HG03097 (cell line): ENCODE data around the gene PEA15.

Source experiments
- ATAC-seq: cut with Tn5 transposase; IDR thresholded peaks from one replicate; pipeline ENCODE4 v1.9.1; 2021; ENCODE audit not compliant: unreplicated experiment, low FRiP score

PEA15 gene

DNA sequence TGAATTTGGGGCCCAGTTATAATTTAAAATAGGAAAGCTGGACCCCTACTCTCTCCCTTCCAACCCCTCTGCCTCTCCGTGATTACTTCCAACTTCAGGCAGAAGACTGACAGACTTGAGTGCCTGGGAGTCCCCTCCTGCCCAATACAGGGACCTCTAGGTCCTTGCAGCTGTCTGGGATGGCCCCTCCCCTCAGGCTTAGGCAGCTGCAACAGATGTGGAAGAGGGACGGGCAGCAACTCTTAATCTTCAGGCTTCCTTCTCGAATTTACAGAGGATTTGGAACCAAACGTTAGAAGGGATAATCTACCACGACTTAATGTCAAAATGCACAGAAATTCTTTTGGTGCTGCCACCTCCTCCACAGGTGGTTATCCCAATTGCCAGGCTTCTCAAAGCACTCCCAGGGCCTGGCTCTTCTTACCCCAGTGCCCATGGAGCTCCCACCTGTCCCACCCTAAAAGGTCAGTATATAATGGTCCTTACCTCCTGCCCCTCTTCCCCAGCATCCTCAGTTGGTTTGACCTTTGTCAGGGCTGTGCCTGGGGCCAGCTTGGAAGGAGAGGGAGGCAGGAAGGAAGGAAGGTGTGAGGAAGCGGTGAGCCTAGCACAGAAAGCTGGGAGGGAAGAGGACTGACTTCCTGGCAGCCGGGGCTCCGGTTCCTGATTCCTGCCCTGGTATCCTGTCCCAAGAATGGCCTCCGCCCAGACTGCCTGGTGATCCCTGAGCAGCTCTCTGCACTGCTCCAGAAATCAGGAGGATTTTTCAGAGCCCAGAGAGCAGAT lies 2.8 kb downstream of the PEA15 start:
- ATAC-seq: no peak

- ATAC-seq: no peak
Observed at GRCh38 chr1:160208557-160209320, 3.6 kb downstream of the PEA15 start.

- ATAC-seq: no peak
Observed at GRCh38 chr1:160209321-160210046, 4.3 kb downstream of the PEA15 start.

GRCh38 chr1:160210561-160210960 lies 5.4 kb downstream of the PEA15 start:
- ATAC-seq: no peak

GRCh38 chr1:160211046-160211790 lies 6.0 kb downstream of the PEA15 start:
- ATAC-seq: no peak

- no peak for ATAC-seq
Observed at GRCh38 chr1:160214481-160215140, 9.4 kb downstream of the PEA15 start.

DNA sequence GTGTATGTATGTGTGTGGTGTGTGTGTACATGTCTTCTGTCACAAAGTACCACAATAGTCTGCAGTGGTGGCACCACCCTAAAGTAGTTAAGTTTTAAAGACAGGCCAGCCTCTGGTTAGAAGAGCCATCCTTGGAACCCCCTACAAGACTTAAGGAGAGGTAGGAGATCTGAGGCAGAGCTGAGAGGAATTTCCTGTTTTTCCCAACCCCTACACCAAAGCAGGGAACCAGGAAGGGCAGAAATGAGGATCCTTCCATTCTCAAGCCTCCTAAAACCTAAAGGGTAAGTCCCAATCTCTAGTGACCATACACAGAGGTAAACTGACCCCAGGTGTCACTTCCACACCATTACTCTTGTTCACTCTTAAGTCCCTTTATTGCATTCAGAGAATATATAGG lies 11.1 kb downstream of the PEA15 start:
- ATAC-seq: no peak

DNA sequence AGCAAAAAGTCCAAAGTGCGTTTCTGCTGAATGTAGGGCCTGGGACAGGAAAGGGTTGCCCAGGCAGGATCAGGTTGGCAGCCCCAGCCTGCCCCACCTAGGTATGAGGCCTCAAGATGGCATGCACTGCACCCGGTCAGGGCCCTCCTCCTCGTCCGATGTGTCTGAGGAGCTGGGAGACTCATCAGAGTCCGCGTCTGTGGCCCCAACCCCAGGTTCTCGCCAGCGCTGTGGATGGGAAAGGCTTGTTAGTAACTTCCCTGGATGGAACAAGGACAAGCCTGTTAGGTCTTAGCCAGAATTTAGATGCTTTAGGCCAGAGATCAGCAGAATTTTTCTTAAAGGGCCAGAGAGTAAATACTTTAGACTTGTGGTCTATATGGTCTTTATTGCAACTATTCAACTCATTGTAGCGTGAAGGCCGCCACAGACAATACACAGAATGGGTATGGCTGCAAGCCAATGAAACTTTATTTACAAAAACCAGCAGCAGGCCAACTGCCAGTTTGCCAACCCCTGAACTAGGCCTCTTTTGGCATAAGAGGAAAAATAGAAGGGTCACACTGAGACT lies 12.4 kb downstream of the PEA15 start:
- no peak for ATAC-seq

- no peak for ATAC-seq
Observed at GRCh38 chr1:160219062-160219929, 14.1 kb downstream of the PEA15 start.

- no peak for ATAC-seq
Observed at GRCh38 chr1:160220301-160220700, 15.1 kb downstream of the PEA15 start.

- no peak for ATAC-seq
Observed at GRCh38 chr1:160221089-160221488, 15.9 kb downstream of the PEA15 start.

- no peak for ATAC-seq
Observed at GRCh38 chr1:160222546-160222945, 17.4 kb downstream of the PEA15 start.

- ATAC-seq: no peak
Observed at GRCh38 chr1:160224606-160225005, 19.4 kb downstream of the PEA15 start.

GRCh38 chr1:160225345-160225744 lies 20.2 kb downstream of the PEA15 start:
- no peak for ATAC-seq

- ATAC-seq: no peak
Observed at GRCh38 chr1:160226623-160227022, 21.4 kb downstream of the PEA15 start.

DNA sequence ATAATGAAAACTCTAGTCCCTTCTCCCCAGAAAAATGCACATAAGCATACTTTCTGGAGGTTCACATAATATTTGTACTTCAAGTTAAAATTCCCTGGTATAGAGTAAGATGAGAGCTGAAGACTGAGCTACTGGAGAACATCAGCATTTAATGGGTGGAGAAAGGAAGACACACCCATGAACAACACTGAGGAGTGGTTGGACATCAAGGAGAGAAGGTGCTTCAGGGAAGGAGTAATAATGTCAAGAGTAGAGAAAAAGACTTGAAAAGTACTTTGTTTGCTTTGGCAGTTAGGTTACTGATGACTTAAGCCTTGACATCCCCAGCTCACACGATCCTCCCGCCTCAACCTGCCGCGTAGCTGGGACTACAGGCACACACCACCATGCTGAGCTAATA lies 21.9 kb downstream of the PEA15 start:
- ATAC-seq: no peak

GRCh38 chr1:160227561-160227960 lies 22.4 kb downstream of the PEA15 start:
- no peak for ATAC-seq

- no peak for ATAC-seq
Observed at GRCh38 chr1:160228431-160228830, 23.2 kb downstream of the PEA15 start.

- ATAC-seq: no peak
Observed at GRCh38 chr1:160232911-160233310, 27.7 kb downstream of the PEA15 start.
